Neural cell (in vitro differentiated cells): ENCODE results near the gene DCDC2B. TPM values are rescaled to one million over a fixed set of nuclear protein-coding genes. Genes with fewer than 3 reads are reported as not detected.

Source experiments
- H2AFZ ChIP-seq: fragments of 200-600, 300-800 bp; sonication (generic), shearing (Covaris generic); 2 replicates; pipeline ENCODE4 v1.6.0; 2014; ENCODE audit warnings: low read depth, mild to moderate bottlenecking, antibody characterized with exemption, low read length, moderate library complexity
- H3F3A ChIP-seq: fragments of 200-600 bp; shearing (Covaris generic); 2 replicates; pipeline ENCODE4 v1.6.1; 2016; ENCODE audit warnings: mild to moderate bottlenecking, moderate library complexity, mixed read lengths, antibody characterized with exemption, low read length; ENCODE audit not compliant: insufficient read depth, poor library complexity, severe bottlenecking
- H3K27ac ChIP-seq: fragments of 200-600, 300-800 bp; sonication (generic), shearing (Covaris generic); 2 replicates; pipeline ENCODE4 v1.5.1; 2014; ENCODE audit warnings: mild to moderate bottlenecking, low read length, moderate library complexity
- H3K27me3 ChIP-seq: fragments of 300-800, 200-600 bp; sonication (generic), shearing (Covaris generic); 2 replicates; pipeline ENCODE4 v1.6.0; 2014; ENCODE audit warnings: mild to moderate bottlenecking, low read depth, low read length, moderate library complexity; ENCODE audit not compliant: insufficient read depth
- H3K36me3 ChIP-seq: fragments of 300-800, 200-600 bp; sonication (generic), shearing (Covaris generic); 2 replicates; pipeline ENCODE4 v1.5.1; 2014; ENCODE audit warnings: mild to moderate bottlenecking, antibody characterized with exemption, low read length, moderate library complexity; ENCODE audit not compliant: insufficient read depth
- H3K4me2 ChIP-seq: fragments of 300-800, 200-600 bp; sonication (generic), shearing (Covaris generic); 2 replicates; pipeline ENCODE4 v1.6.0; 2014; ENCODE audit warnings: mild to moderate bottlenecking, low read length
- H3K4me3 ChIP-seq: fragments of 300-800, 200-600 bp; sonication (generic), shearing (Covaris generic); 2 replicates; pipeline ENCODE4 v1.5.1; 2014; ENCODE audit warnings: mild to moderate bottlenecking, low read length, moderate library complexity
- H3K79me2 ChIP-seq: fragments of 200-600 bp; shearing (Covaris generic); replicated peaks from 2 replicates; pipeline ENCODE4 v1.6.0; 2014; ENCODE audit warnings: mild to moderate bottlenecking, low read length, moderate library complexity; ENCODE audit not compliant: insufficient read depth
- H3K9ac ChIP-seq: fragments of 300-800, 200-600 bp; sonication (generic), shearing (Covaris generic); 2 replicates; pipeline ENCODE4 v1.6.1; 2016; ENCODE audit warnings: mild to moderate bottlenecking, low read length, mixed read lengths
- H3K9me2 ChIP-seq: fragments of 200-600 bp; shearing (Covaris generic); 2 replicates; pipeline ENCODE4 v1.6.1; 2016; ENCODE audit warnings: mild to moderate bottlenecking, low read length, mixed read lengths; ENCODE audit not compliant: insufficient read depth
- H3K9me3 ChIP-seq: fragments of 200-600, 300-800 bp; sonication (generic), shearing (Covaris generic); 2 replicates; pipeline ENCODE4 v1.6.1; 2016; ENCODE audit warnings: mild to moderate bottlenecking, mixed run types, low read length, moderate library complexity, mixed read lengths
- H4K20me1 ChIP-seq: fragments of 200-600 bp; shearing (Covaris generic); 2 replicates; pipeline ENCODE4 v1.6.1; 2016; ENCODE audit warnings: mild to moderate bottlenecking, mixed run types; ENCODE audit not compliant: insufficient read depth
- CTCF ChIP-seq: fragments of 450-650 bp; IDR thresholded peaks from 2 replicates; pipeline ENCODE4 v1.5.1; 2014; ENCODE audit warnings: antibody characterized with exemption, mild to moderate bottlenecking, moderate library complexity; ENCODE audit not compliant: poor library complexity, severe bottlenecking
- EP300 ChIP-seq: fragments of 450-650 bp; conservative IDR thresholded peaks from 2 replicates; pipeline ENCODE4 v1.6.1; 2014; ENCODE audit warnings: antibody characterized with exemption, mild to moderate bottlenecking, moderate library complexity; ENCODE audit not compliant: poor library complexity, severe bottlenecking
- EZH2 ChIP-seq: fragments of 200-600, 300-800 bp; shearing (Covaris generic), sonication (generic); IDR thresholded peaks from 2 replicates; pipeline ENCODE4 v1.6.1; 2014; ENCODE audit warnings: antibody characterized with exemption, low read length, borderline replicate concordance, mild to moderate bottlenecking; ENCODE audit not compliant: insufficient read depth, poor library complexity, severe bottlenecking
- MXI1 ChIP-seq: fragments of 450-650 bp; conservative IDR thresholded peaks from 2 replicates; pipeline ENCODE4 v1.6.1; 2014; ENCODE audit warnings: antibody characterized with exemption, mild to moderate bottlenecking; ENCODE audit not compliant: poor library complexity, severe bottlenecking
- POLR2AphosphoS5 ChIP-seq: IDR thresholded peaks from 2 replicates; pipeline ENCODE4 v1.6.1; 2012
- RAD21 ChIP-seq: fragments of 450-650 bp; conservative IDR thresholded peaks from 2 replicates; pipeline ENCODE4 v1.6.1; 2014; ENCODE audit warnings: antibody characterized with exemption, mild to moderate bottlenecking, moderate library complexity
- REST ChIP-seq: IDR thresholded peaks from 2 replicates; pipeline ENCODE4 v1.6.1; 2012; ENCODE audit warnings: borderline replicate concordance
- SMC3 ChIP-seq: fragments of 450-650 bp; conservative IDR thresholded peaks from 2 replicates; pipeline ENCODE4 v1.6.1; 2014; ENCODE audit warnings: antibody characterized with exemption, mild to moderate bottlenecking, moderate library complexity; ENCODE audit not compliant: poor library complexity
- TAF1 ChIP-seq: IDR thresholded peaks from 2 replicates; pipeline ENCODE4 v1.6.1; 2012; ENCODE audit warnings: low read depth
- polyA plus RNA-seq: library from polyadenylated mRNA; depleted of rRNA; stranded (reverse); fragments of >200 nt; gene quantifications from 2 replicates; pipeline ENCODE4 v1.2.3, GENCODE V29; 2014

Gene DCDC2B
- polyA plus RNA-seq, 1 donor from 2014 or later = not detected

DNA sequence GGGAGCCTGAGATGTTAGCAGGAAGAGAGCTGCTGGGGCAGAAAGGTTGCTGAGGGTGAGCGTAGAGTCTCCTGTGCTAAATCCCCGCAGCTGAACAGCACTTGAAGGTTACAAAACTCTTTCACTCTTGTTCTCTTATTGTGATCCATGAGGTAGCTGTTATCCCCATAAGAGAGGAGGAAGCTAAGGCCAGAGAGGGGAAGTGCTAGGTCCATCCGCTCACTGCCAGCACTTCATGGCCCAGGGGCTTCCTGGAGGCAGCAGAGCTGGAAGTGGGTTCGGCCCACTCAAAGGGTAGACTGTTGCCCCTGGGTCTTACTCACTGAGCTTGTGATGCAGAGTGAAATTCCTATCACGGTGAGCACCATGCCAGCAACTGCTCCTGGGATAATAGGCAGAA is 7.7 kb downstream of the DCDC2B start:
- H3K79me2 ChIP-seq = peaks cover 12% of the 10 kb centered on the region
- no peak overlapping the region for H3K27ac ChIP-seq
- TF ChIP-seq POLR2AphosphoS5 = no peak
- TF ChIP-seq TAF1 = no peak
- TF ChIP-seq REST = no peak
- no peak for TF ChIP-seq EZH2
- no peak for TF ChIP-seq SMC3
- TF ChIP-seq EP300 = no peak
- TF ChIP-seq CTCF = no peak
- TF ChIP-seq MXI1 = no peak
- TF ChIP-seq RAD21 = no peak

DNA sequence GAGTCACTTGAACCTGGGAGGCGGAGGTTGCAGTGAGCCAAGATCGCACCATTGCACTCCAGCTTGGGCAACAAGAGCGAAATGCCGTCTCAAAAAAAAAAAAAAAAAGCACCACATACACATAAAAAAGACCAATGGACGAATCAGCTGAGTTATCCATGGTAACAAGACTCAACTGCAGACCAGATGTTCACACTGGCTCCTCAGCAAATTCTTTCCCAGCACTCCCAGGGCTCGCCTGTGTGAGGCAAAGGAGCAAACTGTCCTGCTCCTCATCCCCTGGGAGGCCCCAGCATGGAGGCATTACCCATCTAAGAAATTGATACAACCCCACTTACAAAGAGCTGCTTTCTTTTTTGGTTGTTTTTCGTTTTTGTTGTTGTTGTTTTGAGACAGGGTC is 10.1 kb downstream of the DCDC2B start:
- Histone ChIP-seq H4K20me1 (no peaks in the 10 kb centered on the region), H3K79me2 (peaks cover 22% of the 10 kb centered on the region), H3F3A (no peaks in the 10 kb centered on the region), H3K9me2 (no peaks in the 10 kb centered on the region), H2AFZ (no peak overlapping the region), H3K27me3 (no peaks in the 10 kb centered on the region), H3K9me3 (no peaks in the 10 kb centered on the region), H3K36me3 (peaks cover 5% of the 10 kb centered on the region), H3K27ac (no peak overlapping the region), H3K4me3 (no peak overlapping the region), H3K9ac (no peak overlapping the region), H3K4me2 (no peak overlapping the region)
- TF ChIP-seq POLR2AphosphoS5 (no peak), MXI1 (no peak), RAD21 (no peak), EZH2 (no peak), EP300 (no peak), REST (no peak), TAF1 (no peak), CTCF (no peak), SMC3 (no peak)

More for the DNA sequence above, 7.7 kb downstream of the DCDC2B start:
- no peak overlapping the region for H3K4me3 ChIP-seq
- no peaks in the 10 kb centered on the region for H3K9me2 ChIP-seq
- no peak overlapping the region for H2AFZ ChIP-seq
- H3K9ac ChIP-seq = no peak overlapping the region
- H3K36me3 ChIP-seq = peaks cover 5% of the 10 kb centered on the region
- H3F3A ChIP-seq = no peaks in the 10 kb centered on the region
- no peaks in the 10 kb centered on the region for H4K20me1 ChIP-seq
- no peaks in the 10 kb centered on the region for H3K9me3 ChIP-seq
- H3K27me3 ChIP-seq = no peaks in the 10 kb centered on the region
- H3K4me2 ChIP-seq = no peak overlapping the region
